Loucy (cell line): Measurements from ENCODE around the gene HBM.

Experiments
- CTCF ChIP-seq: fragments of 200-600 bp; sonication (generic); conservative IDR thresholded peaks from 2 replicates; pipeline ENCODE4 v1.5.1; 2014; ENCODE audit warnings: mild to moderate bottlenecking, antibody characterized with exemption, low read length
- EZH2phosphoT487 ChIP-seq: fragments of 200-600 bp; IDR thresholded peaks from 2 replicates; pipeline ENCODE4 v1.6.1; 2018; ENCODE audit warnings: antibody characterized with exemption, mild to moderate bottlenecking, moderate library complexity, borderline replicate concordance

- TF ChIP-seq CTCF: no peak
- TF ChIP-seq EZH2phosphoT487: no peak
Measured at GRCh38 chr16:142405-142967, 23.3 kb upstream of the HBM start.
